Measurements from ENCODE around the gene NCDN.

NCDN gene

DNA sequence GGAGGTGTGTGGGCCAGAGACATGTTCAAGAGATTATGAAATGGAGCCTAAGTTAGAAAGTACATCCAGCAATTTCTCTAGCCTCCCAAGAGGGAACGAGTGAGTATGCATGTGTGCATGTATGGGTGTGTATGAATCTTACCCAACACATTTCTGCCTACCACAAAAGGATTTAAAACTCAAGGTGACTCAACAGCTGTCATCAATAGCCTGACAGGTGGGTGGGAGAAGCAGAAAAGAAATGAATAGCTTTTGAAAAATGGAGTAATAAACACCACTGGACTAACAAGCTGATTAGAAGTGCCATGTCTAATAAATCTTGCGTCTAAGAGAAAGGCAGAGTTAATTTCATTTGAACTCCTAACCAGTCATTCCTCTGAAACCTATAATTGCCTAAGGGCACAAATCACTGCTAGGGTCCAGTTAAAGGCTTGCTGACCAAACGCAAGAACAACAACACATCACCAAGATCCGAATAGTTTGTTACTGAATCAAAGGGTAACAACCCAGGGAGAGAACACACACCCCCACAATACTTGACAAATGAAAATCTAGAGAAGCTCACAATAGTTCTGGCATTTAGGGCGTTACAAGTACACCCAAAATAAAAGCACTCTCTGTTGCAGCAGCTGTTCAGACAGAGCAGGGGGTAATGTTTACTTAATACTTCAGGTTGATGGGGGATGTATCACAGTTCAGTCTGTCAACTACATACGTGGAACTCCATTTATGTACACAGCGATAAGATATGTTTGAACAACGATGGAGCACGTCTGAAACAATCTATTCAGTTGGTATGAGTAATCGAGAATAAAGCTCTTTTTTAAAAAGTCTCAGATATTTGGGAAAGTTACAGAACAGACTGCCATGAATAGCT, 1.8 kb upstream of the NCDN start:
- peak; percentile 97 for DNase-seq

DNA sequence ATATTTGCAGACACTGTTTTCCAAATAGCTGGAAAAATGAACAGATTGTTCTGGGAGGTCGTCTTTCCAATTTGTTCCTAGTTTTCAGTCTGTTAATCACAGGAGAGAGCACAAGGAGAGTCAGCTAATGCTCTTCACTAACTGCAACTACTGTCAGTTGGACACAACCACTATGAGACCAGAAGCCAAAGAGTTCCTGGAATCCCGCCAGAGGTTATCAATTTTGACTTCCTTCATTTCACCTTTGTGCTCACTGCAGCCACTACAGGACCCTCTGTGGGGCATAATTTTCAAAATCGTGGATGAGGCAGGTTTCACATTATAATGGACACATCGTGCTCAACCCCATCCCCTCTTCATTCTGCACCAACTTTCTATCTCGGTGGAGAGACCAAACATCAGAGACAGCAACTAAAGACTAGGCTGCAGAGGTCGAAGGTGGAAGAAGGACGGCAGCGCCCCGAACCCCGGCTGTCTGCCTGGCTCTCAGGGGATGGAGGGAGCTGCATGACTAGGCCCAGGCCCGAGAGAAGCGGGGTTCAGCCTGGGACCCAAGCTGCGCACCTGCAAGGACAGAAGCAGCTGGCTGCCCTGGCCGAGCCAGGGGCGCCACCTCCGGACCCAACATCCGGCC, 998 bp upstream of the NCDN start:
- no peak for DNase-seq

DNA sequence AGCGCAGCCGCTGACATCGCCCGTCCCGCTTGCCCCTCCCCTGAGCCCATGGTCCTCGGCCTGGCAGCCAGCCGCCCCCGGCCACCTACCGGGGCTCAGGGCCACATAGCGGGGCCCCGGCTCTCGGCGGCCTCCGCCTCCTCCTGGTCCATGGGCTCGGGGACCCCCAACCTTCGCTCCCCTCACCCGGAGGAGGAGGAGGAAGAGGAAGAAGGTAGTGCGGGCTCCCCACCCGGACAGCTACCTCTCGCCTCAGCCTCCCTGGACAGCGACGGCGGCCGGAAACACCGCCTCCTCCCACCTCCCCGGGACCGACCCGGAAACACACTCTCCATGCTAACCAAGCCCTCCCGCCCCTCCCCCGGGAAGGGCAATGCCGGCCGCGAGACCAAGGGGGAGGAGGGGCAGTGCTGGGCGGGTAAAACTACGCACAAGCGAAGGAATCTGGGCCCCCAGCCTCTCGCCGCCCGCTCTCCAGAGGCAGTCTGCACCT, 435 bp upstream of the NCDN start, which contains the start of gene KIAA0319L:
Gene KIAA0319L, minus strand, starts transcription at position 286 of the 493 bp plus-strand sequence. CDS start 2,912 bp downstream, outside the sequence.
- DNase-seq, result no peak

DNA sequence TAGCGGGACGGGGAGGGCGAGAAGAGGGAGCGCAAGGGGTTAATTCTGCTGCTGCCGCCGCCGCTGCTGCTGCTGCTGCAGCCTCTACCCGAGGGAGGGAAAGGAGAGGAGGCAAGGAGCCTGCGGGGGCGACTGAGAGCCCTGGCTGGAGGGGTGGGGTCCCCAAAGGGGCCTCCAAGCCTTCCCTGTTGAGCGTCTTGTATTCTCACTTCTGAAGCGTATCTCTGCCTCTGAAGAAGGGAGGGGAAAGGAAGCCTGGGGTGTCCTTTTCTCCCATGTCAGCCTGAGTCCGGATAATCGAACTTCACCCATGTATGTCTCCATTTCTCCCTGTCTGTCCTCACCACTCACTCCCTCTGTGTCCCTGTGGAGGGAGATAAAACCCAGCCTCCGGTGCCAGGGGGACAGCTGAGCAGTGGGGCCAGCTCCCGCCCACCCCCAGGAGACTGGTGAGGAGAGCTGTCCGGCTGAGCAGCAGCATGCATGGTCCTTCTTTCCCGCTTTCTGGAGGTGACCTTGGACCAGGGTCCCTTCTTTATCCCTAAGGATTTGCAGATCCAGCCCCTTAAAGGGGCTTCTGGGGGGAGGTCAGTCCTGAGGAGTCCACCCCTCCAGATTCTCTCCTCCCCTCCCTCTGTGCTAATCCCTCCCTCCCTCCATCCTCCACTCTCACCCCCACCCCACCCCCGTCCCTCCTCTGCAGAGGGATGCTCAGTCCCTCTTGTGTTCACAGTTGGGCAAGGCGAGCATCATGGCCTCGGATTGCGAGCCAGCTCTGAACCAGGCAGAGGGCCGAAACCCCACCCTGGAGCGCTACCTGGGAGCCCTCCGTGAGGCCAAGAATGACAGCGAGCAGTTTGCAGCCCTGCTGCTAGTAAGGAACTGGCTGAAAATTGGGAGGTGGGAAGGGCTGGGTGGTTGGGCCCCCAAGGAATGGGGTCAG, 1.0 kb downstream of the NCDN start:
- no peak for DNase-seq

DNA sequence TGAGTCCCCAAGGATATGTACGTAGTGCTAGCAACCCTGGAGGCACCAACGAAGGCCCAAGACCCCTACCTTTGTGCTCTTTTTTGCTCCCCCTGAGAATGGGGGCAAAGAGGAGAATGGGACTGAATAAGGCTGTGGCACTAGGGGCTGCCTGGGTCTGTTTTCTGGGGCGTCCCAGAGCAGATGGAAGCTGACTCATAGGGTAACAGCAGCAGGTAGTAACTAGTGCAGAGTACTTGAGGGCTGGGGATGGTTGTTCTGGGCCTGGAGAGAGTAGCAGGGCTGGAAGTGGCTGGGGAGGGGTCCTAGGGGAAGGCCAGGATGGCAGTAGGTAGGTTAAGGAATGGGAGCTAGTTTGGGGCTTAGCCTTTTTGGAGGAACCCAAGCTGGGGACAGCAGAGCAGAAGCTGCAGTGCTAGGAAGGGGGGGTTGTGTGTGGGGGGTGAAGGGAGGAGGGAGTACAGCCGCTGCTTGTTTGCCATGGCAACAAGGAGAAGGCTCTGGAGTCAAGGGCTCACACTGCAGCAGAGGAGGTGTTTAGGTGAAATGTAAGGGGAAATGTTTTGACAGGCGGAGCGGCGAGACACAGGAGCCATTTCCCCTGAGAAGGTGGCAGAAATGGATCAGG, 1.8 kb downstream of the NCDN start:
- DNase-seq, result no peak

DNA sequence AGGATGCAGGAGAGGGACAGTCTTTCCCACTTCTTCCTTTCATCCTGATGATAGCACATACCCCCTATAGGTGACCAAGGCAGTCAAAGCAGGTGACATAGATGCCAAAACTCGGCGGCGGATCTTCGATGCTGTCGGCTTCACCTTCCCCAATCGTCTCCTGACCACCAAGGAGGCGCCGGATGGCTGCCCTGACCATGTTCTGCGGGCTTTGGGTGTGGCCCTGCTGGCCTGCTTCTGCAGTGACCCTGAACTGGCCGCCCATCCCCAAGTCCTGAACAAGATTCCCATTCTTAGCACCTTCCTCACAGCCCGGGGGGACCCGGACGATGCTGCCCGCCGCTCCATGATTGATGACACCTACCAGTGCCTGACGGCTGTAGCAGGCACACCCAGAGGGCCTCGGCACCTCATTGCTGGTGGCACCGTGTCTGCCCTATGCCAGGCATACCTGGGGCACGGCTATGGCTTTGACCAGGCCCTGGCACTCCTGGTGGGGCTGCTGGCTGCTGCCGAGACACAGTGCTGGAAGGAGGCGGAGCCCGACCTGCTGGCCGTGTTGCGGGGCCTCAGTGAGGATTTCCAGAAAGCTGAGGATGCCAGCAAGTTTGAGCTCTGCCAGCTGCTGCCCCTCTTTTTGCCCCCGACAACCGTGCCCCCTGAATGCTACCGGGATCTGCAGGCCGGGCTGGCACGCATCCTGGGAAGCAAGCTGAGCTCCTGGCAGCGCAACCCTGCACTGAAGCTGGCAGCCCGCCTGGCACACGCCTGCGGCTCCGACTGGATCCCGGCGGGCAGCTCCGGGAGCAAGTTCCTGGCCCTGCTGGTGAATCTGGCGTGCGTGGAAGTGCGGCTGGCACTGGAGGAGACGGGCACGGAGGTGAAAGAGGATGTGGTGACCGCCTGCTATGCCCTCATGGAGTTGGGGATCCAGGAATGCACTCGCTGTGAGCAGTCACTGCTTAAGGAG, 2.9 kb downstream of the NCDN start:
- DNase-seq, result no peak

DNA sequence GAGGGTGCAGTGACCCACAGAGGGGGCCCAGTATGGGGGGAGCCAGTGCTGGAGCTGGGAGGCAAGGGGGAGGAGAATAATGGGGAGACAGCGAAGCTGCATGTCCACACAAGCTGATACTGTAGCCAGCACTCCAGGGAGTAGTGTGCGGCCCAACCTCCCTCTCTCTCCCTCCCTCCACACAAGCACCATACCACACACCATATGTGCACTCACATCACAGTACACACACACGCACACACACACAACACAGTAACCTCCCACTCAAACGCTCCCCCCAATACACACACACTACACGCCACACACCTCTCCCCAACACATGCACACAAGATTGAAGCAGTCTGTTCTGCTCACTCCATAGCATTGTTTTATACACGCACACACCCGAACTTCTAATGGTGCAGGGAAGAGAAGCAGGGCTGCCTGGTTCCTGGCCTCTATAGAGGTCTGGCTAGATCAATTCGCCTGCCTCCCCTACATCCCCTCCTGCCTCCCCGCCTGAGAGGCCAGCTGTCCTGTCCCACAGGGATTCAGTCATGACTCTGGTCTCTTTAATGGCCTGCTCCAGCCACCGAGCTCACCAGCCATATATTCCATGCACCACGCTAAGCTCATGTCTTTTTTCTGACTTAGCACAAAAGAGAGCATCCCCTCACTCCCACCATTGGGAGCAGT, 3.8 kb downstream of the NCDN start:
- no peak for DNase-seq

DNA sequence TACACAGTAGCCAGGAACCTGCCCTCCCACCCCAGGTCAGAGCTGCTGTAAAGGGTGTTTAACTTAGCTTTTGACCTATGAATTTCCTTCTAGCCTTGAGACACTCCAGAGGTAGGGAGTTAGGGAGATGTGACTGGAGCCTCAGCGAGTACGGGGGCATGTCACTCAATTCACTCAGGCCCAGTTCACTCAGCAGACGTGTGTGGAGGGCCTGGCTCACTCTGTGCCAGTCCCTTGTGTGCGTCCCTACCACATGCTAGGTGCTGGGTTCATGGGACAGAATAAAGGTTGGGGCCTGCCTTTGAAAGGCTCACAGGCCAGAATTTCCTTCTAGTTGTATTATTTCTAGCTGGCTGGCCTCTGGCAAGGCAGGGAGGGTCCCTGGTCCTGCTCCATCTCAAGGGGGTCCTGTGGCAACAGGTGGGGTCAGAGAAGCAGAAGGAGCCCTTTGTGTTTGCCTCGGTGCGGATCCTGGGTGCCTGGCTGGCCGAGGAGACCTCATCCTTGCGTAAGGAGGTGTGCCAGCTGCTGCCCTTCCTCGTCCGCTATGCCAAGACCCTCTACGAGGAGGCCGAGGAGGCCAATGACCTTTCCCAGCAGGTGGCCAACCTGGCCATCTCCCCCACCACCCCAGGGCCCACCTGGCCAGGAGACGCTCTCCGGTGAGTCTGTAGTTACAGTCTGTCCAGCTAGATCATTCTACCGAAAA, 4.5 kb downstream of the NCDN start:
- DNase-seq, result no peak

DNA sequence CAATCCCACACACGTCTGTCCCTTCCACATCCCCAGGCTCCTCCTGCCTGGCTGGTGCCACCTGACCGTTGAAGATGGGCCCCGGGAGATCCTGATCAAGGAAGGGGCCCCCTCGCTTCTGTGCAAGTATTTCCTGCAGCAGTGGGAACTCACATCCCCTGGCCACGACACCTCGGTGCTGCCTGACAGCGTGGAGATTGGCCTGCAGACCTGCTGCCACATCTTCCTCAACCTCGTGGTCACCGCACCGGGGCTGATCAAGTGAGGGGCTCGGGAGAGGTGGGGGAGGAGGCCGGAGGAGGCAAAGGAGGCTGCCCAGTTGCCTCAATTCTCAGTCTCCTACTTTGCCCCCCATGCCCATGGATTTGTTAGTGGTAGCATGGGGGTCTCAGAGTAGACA, 5.6 kb downstream of the NCDN start:
- no peak for DNase-seq

DNA sequence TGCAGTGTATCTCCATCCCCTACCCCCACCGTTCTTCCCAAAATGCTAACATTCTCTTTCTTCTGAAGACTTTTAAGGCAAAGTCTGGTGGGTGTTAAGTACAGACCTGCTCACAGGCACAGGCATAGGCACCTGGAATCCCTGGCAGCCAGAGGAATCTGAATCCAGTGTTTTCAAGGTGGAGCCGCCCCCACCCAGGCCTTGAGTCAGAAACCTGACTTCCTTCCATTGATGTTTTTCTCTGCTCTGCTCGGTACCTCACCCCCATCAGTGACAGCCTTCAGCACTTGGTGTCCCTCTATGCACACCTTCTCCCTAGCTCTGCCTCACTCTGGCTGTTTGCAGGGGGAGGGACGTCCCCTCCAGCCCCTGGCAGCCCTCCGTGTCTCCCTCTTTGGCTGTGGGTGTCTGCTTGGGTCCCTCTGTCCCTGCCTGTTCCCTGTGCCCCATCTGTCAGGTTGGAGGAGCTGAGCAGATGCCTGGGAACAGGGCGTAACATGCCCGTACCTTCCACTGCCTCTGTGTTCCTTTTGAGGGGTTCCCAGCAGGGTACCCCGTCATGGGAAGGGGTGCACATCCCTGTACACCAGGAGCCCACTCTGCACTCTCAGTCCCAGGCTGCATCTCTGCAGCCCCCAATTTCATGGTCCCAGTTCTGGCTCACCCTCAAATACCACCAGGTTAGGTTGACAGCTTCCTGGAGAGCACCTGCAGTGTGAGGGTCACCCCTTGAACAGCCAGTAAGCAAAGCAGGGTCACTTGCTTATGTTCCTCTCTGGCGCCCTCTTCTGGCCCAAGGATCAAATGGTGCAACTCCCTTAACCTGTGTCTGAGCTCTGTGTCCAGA, 6.7 kb downstream of the NCDN start:
- DNase-seq, result peak; percentile 35

DNA sequence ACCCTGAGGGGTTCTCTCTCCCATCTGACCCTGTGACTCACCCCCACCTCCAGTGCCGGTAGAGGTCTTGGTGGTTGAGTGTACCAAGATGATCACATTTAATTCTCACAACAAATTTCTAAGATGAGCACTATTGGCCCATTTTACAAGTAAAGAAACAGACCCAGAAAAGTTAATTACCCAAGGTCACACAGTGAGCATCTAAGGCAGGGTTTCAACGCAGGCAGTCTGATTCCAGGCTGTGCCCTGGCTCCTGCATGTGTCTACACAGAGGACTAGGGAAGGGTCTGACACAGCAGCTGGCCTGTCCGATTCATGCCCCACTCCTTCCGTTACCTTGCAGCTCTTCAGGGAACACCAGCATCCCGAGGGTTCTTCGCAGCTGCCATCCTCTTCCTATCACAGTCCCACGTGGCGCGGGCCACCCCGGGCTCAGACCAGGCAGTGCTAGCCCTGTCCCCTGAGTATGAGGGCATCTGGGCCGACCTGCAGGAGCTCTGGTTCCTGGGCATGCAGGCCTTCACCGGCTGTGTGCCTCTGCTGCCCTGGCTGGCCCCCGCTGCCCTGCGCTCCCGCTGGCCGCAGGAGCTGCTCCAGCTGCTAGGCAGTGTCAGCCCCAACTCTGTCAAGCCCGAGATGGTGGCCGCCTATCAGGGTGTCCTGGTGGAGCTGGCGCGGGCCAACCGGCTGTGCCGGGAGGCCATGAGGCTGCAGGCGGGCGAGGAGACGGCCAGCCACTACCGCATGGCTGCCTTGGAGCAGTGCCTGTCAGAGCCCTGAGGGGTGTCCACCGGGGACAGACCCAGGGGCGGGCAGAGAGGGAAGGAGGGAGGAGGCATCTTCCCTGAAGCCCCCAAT, 7.5 kb downstream of the NCDN start:
- no peak for DNase-seq

DNA sequence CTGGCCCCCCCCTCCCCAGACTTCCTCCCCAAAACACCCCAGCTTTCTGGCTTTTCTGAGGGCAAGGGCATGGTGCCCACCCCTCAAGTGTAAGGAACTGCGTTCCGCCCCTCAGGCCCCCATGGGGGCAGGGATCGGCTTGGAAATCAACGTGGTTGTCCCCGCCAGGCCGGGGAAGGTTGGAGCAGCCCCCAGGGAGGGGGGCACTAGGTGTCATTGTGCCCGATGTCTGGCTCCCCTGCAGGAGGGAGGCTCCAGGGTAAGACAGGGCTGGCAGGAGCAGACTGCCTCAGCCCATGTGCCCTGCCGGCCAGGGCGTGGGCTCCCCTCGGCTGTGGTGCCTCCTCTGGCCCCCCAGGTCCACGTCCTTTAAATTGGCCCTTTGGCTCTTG, 8.1 kb downstream of the NCDN start:
- no peak for DNase-seq

DNA sequence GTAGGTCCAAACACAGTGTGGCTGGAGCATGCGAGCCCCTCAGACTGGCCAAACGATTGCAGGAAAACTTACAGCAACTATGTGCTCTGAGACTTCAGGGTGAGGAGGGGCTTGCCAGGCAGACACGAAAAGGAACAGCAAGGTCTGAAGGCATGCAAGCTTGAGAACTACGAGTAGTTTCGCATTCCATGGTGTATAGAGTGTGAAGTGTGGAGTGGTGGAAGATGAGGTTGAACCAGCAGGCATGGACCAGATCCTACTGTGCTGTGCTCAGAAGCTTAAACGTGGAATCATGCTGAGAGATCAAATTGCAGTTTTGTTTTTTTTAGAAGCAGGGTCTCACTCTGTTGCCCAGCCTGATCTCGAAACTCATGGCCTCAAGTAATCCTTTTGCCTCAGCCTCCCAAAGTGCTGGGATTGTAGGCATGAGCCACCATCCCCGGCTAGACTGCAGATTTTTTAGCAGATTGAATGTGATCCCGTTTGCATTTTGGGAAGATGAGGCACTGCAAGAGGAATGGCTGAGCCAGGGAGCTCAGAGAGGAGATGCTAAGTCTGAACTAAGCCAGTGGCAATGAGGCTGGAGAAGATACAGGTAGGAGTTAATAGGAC, 10.5 kb downstream of the NCDN start:
- DNase-seq, result no peak

DNA sequence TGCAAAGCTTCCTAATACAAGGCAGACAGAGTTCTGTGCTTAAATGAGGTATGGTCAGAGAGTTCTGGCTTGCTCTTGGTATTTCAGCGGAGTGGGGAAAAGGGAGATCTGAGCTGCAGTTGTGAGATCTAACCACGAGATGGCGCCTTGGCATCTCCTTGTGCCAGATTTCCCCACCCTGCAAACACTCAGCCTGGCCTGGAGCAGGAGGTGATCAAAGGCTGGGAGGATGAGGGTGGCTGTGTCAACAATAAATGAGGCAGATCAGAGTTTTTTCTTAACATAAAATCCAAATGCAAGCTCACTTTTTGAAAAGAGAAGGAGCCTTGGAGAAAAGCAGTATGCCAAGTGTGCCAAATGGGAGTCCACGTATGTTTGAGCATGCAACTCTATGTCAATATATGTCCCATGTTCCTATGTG, 11.4 kb downstream of the NCDN start:
- DNase-seq, result peak; percentile 39

DNA sequence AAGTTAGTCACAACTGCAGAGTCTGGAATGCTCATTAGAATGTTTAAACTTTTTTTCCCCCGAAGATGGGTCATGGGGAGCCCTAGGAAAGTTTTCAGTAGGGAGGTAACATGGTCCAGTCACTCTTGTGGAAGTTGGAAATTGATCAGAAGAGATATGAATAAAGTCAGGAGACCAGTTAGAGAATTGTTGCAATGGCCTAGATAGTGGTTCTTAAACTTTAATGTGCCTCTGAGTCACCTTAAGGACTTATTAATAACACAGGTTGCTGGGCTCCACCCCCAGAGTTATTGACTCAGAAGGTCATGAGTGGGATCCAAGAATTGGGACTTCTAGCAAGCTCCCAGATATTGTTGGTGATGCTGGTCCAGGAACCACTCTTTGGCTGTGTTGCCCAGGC, 12.3 kb downstream of the NCDN start:
- no peak for DNase-seq

DNA sequence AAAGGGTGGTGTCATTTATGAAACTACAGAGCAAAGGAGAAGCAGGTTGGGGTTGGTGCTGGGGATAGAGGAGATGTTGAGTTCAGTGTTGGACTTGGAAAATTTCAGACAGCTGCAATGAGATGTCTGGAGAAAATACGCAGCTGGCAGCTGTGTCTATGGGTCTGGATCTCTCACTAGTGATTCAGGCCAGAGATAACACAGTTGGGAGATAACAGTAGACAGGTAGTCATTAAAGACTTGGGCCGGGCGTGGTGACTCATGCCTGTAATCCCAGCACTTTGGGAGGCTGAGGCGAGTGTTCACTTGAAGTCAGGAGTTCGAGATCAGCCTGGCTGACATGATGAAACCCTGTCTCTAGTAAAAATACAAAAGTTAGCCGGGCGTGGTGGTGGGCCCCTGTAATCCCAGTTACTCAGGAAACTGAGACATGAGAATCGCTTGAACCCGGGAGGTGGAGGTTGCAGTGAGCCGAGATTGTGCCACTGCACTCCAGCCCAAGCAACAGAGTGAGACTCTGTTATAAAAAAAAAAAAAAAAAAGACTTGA, 13.1 kb downstream of the NCDN start:
- DNase-seq, result no peak

DNA sequence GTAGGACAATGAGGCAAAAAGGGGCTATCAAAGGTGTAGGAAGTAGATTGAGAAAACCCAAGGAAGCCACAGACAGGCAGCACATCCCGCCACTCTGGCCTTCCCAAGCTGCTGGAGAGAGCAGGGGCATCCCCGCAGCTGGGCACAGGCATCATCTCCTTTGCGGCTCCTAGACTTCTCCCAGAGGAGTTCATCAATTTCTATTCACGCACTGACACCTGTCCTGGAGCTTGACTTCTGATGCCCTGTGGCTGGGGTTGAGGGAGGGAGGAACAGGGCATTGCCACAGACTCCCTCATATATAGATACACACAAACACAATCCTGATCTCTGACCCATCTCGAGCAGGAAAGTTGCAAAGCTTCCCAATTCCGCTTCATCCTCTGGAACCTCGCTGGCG, 13.7 kb downstream of the NCDN start:
- no peak for DNase-seq
